H1 (cell line): Measurements from ENCODE around the gene NELL2. TPM values are rescaled to one million over a fixed set of nuclear protein-coding genes. Genes with fewer than 3 reads are reported as not detected.

Source experiments
- CTCF ChIA-PET: fragments of 300-600 bp; sonication (Branson Sonifier 250); formaldehyde crosslinking; loops from one replicate; lab custom pipeline; 2021; ENCODE audit not compliant: partially characterized antibody; lab: Charles Lee
- POLR2A ChIA-PET: fragments of 300-600 bp; sonication (Branson Sonifier 250); formaldehyde crosslinking; loops from one replicate; lab custom pipeline; 2021; ENCODE audit warnings: inconsistent platforms; ENCODE audit not compliant: partially characterized antibody; lab: Charles Lee
- DNase-seq, 2 experiments: peaks; one replicate each; pipeline versions ENCODE4 v3.0.0 to v3.0.0-alpha.2; 2010 to 2022; ENCODE audit warnings: low spot score in 2 of 2, low read depth in 1 of 2, mixed read lengths in 1 of 2
- FAIRE-seq: peaks from 2 replicates; lab custom pipeline; 2011; peaks lifted over from hg19 to GRCh38; lab: Jason Lieb, UNC
- H2AFZ ChIP-seq: 2 replicates; pipeline ENCODE4 v1.8.1; 2012; ENCODE audit warnings: low read length, inconsistent platforms
- H2AK5ac ChIP-seq: 2 replicates; pipeline ENCODE4 v1.6.1; 2013; ENCODE audit warnings: low read depth, low read length
- H2BK120ac ChIP-seq: replicated peaks from 2 replicates; pipeline ENCODE3; 2013; ENCODE audit warnings: low read depth, low read length, inconsistent platforms
- H2BK12ac ChIP-seq: 2 replicates; pipeline ENCODE4 v1.6.1; 2013; ENCODE audit warnings: low read depth, low read length
- H2BK15ac ChIP-seq: 2 replicates; pipeline ENCODE4 v1.6.1; 2013; ENCODE audit warnings: low read length
- H2BK20ac ChIP-seq: 2 replicates; pipeline ENCODE4 v1.6.1; 2013; ENCODE audit warnings: low read length
- H2BK5ac ChIP-seq: 2 replicates; pipeline ENCODE4 v1.6.1; 2013; ENCODE audit warnings: low read depth, low read length
- H3K14ac ChIP-seq: 2 replicates; pipeline ENCODE4 v1.6.1; 2013; ENCODE audit warnings: inconsistent platforms; ENCODE audit not compliant: insufficient read length
- H3K18ac ChIP-seq: 2 replicates; pipeline ENCODE4 v1.6.1; 2013; ENCODE audit warnings: low read length; ENCODE audit errors: extremely low read depth
- H3K23ac ChIP-seq: 2 replicates; pipeline ENCODE4 v1.6.1; 2013; ENCODE audit warnings: inconsistent platforms; ENCODE audit not compliant: insufficient read length
- H3K23me2 ChIP-seq: 2 replicates; pipeline ENCODE4 v1.6.1; 2013; ENCODE audit warnings: low read depth, low read length
- H3K27ac ChIP-seq: 2 replicates; pipeline ENCODE4 v1.6.1; 2011; ENCODE audit warnings: low read depth, low read length, inconsistent platforms
- H3K27me3 ChIP-seq, 4 experiments: replicated peaks in 1 of 4; 1 replicate in 1 of 4; 2 replicates in 3 of 4; pipeline versions ENCODE4 v1.6.1 to v1.8.1; 2011 to 2013; ENCODE audit warnings: low read length in 3 of 4, mild to moderate bottlenecking in 3 of 4, inconsistent platforms in 2 of 4, mixed read lengths in 2 of 4, moderate library complexity in 1 of 4; ENCODE audit not compliant: control insufficient read depth in 3 of 4, insufficient read depth in 3 of 4; ENCODE audit errors: extremely low read depth in 1 of 4
- H3K36me3 ChIP-seq, 4 experiments: 2 replicates each; pipeline versions ENCODE4 v1.6.1 to v1.8.1; 2011 to 2013; ENCODE audit warnings: mild to moderate bottlenecking in 4 of 4, low read length in 3 of 4, moderate library complexity in 2 of 4, control low read depth in 1 of 4, inconsistent platforms in 1 of 4; ENCODE audit not compliant: insufficient read depth in 4 of 4, control insufficient read depth in 2 of 4
- H3K4ac ChIP-seq: replicated peaks from 2 replicates; pipeline ENCODE3; 2013; ENCODE audit warnings: low read length, low read depth, mixed read lengths, inconsistent platforms; ENCODE audit not compliant: insufficient read length
- H3K4me1 ChIP-seq, 4 experiments: replicated peaks in 1 of 4; 1 replicate in 1 of 4; 2 replicates in 3 of 4; pipeline versions ENCODE4 v1.6.1 to v1.8.1; 2011 to 2013; ENCODE audit warnings: low read length in 3 of 4, inconsistent platforms in 2 of 4, mixed read lengths in 1 of 4; ENCODE audit not compliant: insufficient read depth in 4 of 4, control insufficient read depth in 3 of 4
- H3K4me2 ChIP-seq, 2 experiments: 2 replicates each; pipeline versions ENCODE4 v1.6.1 to v1.8.1; 2011 to 2013; ENCODE audit warnings: low read depth in 2 of 2, low read length in 2 of 2, control low read depth in 1 of 2, inconsistent platforms in 1 of 2, mild to moderate bottlenecking in 1 of 2; ENCODE audit not compliant: insufficient read depth in 1 of 2
- H3K4me3 ChIP-seq, 4 experiments: fragments of 200-600, 300-600 bp in 1 of 4; sonication (generic), shearing (Covaris generic), sonication (Bioruptor Twin) in 1 of 4; 2 replicates each; pipeline versions ENCODE4 v1.5.1 to v1.8.1; 2011 to 2016; ENCODE audit warnings: low read length in 4 of 4, low read depth in 3 of 4, control low read depth in 2 of 4, inconsistent platforms in 2 of 4, mild to moderate bottlenecking in 2 of 4, mixed read lengths in 1 of 4, moderate library complexity in 1 of 4; ENCODE audit not compliant: insufficient read depth in 2 of 4; ENCODE audit errors: extremely low read depth in 1 of 4
- H3K56ac ChIP-seq: replicated peaks from 2 replicates; pipeline ENCODE3; 2013; ENCODE audit warnings: low read depth, mild to moderate bottlenecking, mixed read lengths, low read length, inconsistent platforms; ENCODE audit not compliant: insufficient read length
- H3K79me1 ChIP-seq: 2 replicates; pipeline ENCODE4 v1.6.1; 2013; ENCODE audit warnings: low read depth, low read length, control low read depth
- H3K79me2 ChIP-seq, 2 experiments: 2 replicates each; pipeline versions ENCODE4 v1.6.1 to v1.8.1; 2012 to 2013; ENCODE audit warnings: low read length in 2 of 2, mild to moderate bottlenecking in 2 of 2, inconsistent platforms in 1 of 2; ENCODE audit not compliant: insufficient read depth in 2 of 2, control insufficient read depth in 1 of 2
- H3K9ac ChIP-seq, 4 experiments: replicated peaks in 1 of 4; 1 replicate in 1 of 4; 2 replicates in 3 of 4; pipeline versions ENCODE4 v1.6.1 to v1.8.1; 2011 to 2013; ENCODE audit warnings: low read depth in 3 of 4, low read length in 3 of 4, control low read depth in 2 of 4, mild to moderate bottlenecking in 2 of 4, moderate library complexity in 2 of 4, inconsistent platforms in 1 of 4; ENCODE audit errors: extremely low read depth in 1 of 4
- H3K9me3 ChIP-seq, 2 experiments: 2 replicates each; pipeline versions ENCODE4 v1.6.1 to v1.8.1; 2012 to 2013; ENCODE audit warnings: mild to moderate bottlenecking in 2 of 2, moderate library complexity in 2 of 2, control low read depth in 1 of 2, inconsistent platforms in 1 of 2, low read depth in 1 of 2, low read length in 1 of 2, mixed read lengths in 1 of 2; ENCODE audit not compliant: insufficient read depth in 2 of 2
- H4K20me1 ChIP-seq, 2 experiments: replicated peaks in 1 of 2; 2 replicates each; pipeline versions ENCODE3 to v1.8.1; 2011 to 2013; ENCODE audit warnings: inconsistent platforms in 2 of 2, low read length in 2 of 2, mild to moderate bottlenecking in 1 of 2; ENCODE audit not compliant: insufficient read depth in 2 of 2, control insufficient read depth in 1 of 2
- H4K5ac ChIP-seq: 2 replicates; pipeline ENCODE4 v1.6.1; 2013; ENCODE audit warnings: low read length, low read depth, mixed read lengths, inconsistent platforms; ENCODE audit not compliant: insufficient read length
- H4K8ac ChIP-seq: 2 replicates; pipeline ENCODE4 v1.8.0; 2013; ENCODE audit warnings: mild to moderate bottlenecking, moderate library complexity, low read length, inconsistent platforms; ENCODE audit not compliant: insufficient read depth; ENCODE audit errors: extremely low read depth
- H4K91ac ChIP-seq: replicated peaks from 2 replicates; pipeline ENCODE3; 2013; ENCODE audit warnings: low read length, mixed read lengths, inconsistent platforms; ENCODE audit not compliant: insufficient read length
- EGR1 ChIP-seq: IDR thresholded peaks from 2 replicates; pipeline ENCODE4 v1.6.1; 2011; ENCODE audit warnings: low read depth, low read length, borderline replicate concordance
- HDAC6 ChIP-seq: IDR thresholded peaks from one replicate; pipeline ENCODE4 v1.7.1; 2012; ENCODE audit warnings: low read depth, mild to moderate bottlenecking, inconsistent platforms, low read length, moderate library complexity
- WGBS, 2 experiments: shearing (Covaris generic) in 1 of 2; methylation state at CpG; one replicate each; pipeline versions ENCODE4 v1.1.6 to v1.1.7; 2013 to 2015; ENCODE audit warnings: low lambda C conversion rate in 2 of 2, mixed read lengths in 2 of 2, inconsistent platforms in 1 of 2, low coverage in 1 of 2, missing lambda C conversion rate in 1 of 2; ENCODE audit not compliant: insufficient replicate concordance in 2 of 2, insufficient coverage in 1 of 2, insufficient read length in 1 of 2; ENCODE audit errors: extremely low coverage in 1 of 2, missing lambda C conversion rate in 1 of 2; 5-methylcytosine and 5-hydroxymethylcytosine counted together
- polyA plus RNA-seq, 7 experiments: library from polyadenylated mRNA; depleted of rRNA in 3 of 7; stranded (reverse) in 5 of 7; unstranded in 2 of 7; fragments of >200 nt in 5 of 7; fragments of 200-250 nt in 2 of 7; gene quantifications; 1 replicate in 5 of 7; 2 replicates in 1 of 7; 4 replicates in 1 of 7; pipeline versions ENCODE4 v1.2.1 to v1.2.3, GENCODE V29; 2011 to 2013; ENCODE audit warnings: missing spikeins in 2 of 7, mixed read lengths in 2 of 7
- total RNA-seq: library from RNA; stranded (reverse); fragmentation: NEBNext Ultra II Directional; extraction: Animal tissue kit (Norgen Biotek cat#: 25700); gene quantifications from 2 replicates; pipeline ENCODE4 v1.2.1, GENCODE V29; 2021

Gene NELL2
- total and polyA plus RNA-seq, 2 of the 8 experiments (the other 6 are each of a cell fraction or from before 2014, with no cell fraction given), result 54.2 to 56.8 TPM

GRCh38 chr12:44637875-44638274 lies 238.2 kb downstream of the NELL2 start:
- Histone ChIP-seq H3K9me3 (no peaks in the 10 kb centered on the region), H3K4ac (no peak overlapping the region), H2BK5ac (no peak overlapping the region), H3K4me3 (no peak overlapping the region), H3K27me3 (no peaks in the 10 kb centered on the region), H3K56ac (no peak overlapping the region), H2AK5ac (no peak overlapping the region), H2BK20ac (no peak overlapping the region), H3K4me1 (no peaks in the 10 kb centered on the region; a peak in 2 of 7 replicates), H3K79me2 (no peaks in the 10 kb centered on the region), H4K20me1 (no peaks in the 10 kb centered on the region), H2BK12ac (no peak overlapping the region), H3K14ac (no peak overlapping the region), H4K91ac (no peak overlapping the region), H3K36me3 (no peaks in the 10 kb centered on the region), H4K5ac (no peak overlapping the region), H2AFZ (no peak overlapping the region), H3K4me2 (no peak overlapping the region), H2BK120ac (no peak overlapping the region), H3K27ac (no peak overlapping the region), H3K23ac (no peak overlapping the region), H2BK15ac (no peak overlapping the region), H3K23me2 (no peaks in the 10 kb centered on the region), H4K8ac (no peak overlapping the region), H3K79me1 (no peaks in the 10 kb centered on the region), H3K9ac (no peak overlapping the region), H3K18ac (no peak overlapping the region)
- FAIRE-seq, result no peak
- ChIA-PET CTCF (no interaction called here), POLR2A (interaction anchor here (0.6 kb wide), 1 partner anchor 104 kb away, joined by 4 read pairs; no protein-coding TSS in a partner anchor)
- no peak for DNase-seq
- 65% methylated on average over 4 of the region's 4 CpGs; no CpG with 5 or more reads in 1 of the 2 experiments for WGBS, 2 experiments
- TF ChIP-seq EGR1 (no peak), HDAC6 (no peak)
